ENCODE data around the gene LCN12. TPM values are rescaled to one million over a fixed set of nuclear protein-coding genes. Genes with fewer than 3 reads are reported as not detected.

The LCN12 gene
- total RNA-seq, 3 donors from 2014 or later, result 1.8 to 5.6 TPM; not detected in 1

GRCh38 chr9:136977649-136978072 lies 25.6 kb downstream of the LCN12 start:
- no peak for TF ChIP-seq POLR2A (IDR thresholded peaks at IDR 0.05)
- TF ChIP-seq CTCF (IDR thresholded peaks at IDR 0.05), result no peak
- no peak for TF ChIP-seq POLR2AphosphoS5 (IDR thresholded peaks at IDR 0.05)
- Histone ChIP-seq H3K36me3 (no peaks in the 10 kb centered on the region), H3K4me1 (no peaks in the 10 kb centered on the region), H3K27me3 (no peaks in the 10 kb centered on the region), H3K27ac (peak overlapping the region; percentile 7 to 50), H3K9me3 (no peaks in the 10 kb centered on the region), H3K4me3 (peak overlapping the region; percentile 35 to 72 (median 57))
- no peak for DNase-seq (ENCODE audit: low spot score in 2 of 2)
- intact Hi-C loops (cut with DNase I; ENCODE audit: low total_unique reads), result no loop called here

- no peak for TF ChIP-seq CTCF (IDR thresholded peaks at IDR 0.05)
- no peak for TF ChIP-seq POLR2A (IDR thresholded peaks at IDR 0.05)
- TF ChIP-seq POLR2AphosphoS5 (IDR thresholded peaks at IDR 0.05), result no peak
- Histone ChIP-seq H3K27me3 (peaks cover 0 to 3% of the 10 kb centered on the region in 2 donors), H3K27ac (peak overlapping the region; percentile 7 to 50), H3K9me3 (no peaks in the 10 kb centered on the region), H3K4me3 (peak overlapping the region; percentile 35 to 72 (median 57)), H3K36me3 (no peaks in the 10 kb centered on the region), H3K4me1 (no peaks in the 10 kb centered on the region)
- DNase-seq (ENCODE audit: low spot score in 2 of 2), result peak; percentile 40 to 63
- intact Hi-C loops (cut with DNase I; ENCODE audit: low total_unique reads), result no loop called here
These were observed 26.2 kb downstream of the LCN12 start for GRCh38 chr9:136978073-136978864.

GRCh38 chr9:136978865-136979544 lies 26.9 kb downstream of the LCN12 start:
- Histone ChIP-seq H3K36me3 (no peaks in the 10 kb centered on the region), H3K9me3 (no peaks in the 10 kb centered on the region), H3K4me3 (no peak overlapping the region), H3K27ac (no peak overlapping the region), H3K27me3 (peaks cover 0 to 9% of the 10 kb centered on the region in 2 donors), H3K4me1 (no peaks in the 10 kb centered on the region)
- no peak for DNase-seq (ENCODE audit: low spot score in 2 of 2)
- TF ChIP-seq CTCF (IDR thresholded peaks at IDR 0.05), result no peak
- no peak for TF ChIP-seq POLR2A (IDR thresholded peaks at IDR 0.05)
- TF ChIP-seq POLR2AphosphoS5 (IDR thresholded peaks at IDR 0.05), result no peak
- intact Hi-C loops (cut with DNase I; ENCODE audit: low total_unique reads), result no loop called here

GRCh38 chr9:136979769-136980587 lies 27.9 kb downstream of the LCN12 start:
- Histone ChIP-seq H3K36me3 (no peaks in the 10 kb centered on the region), H3K4me3 (no peak overlapping the region), H3K4me1 (no peaks in the 10 kb centered on the region), H3K27me3 (peaks cover 6 to 19% of the 10 kb centered on the region in 2 donors), H3K27ac (no peak overlapping the region), H3K9me3 (no peaks in the 10 kb centered on the region)
- no peak for DNase-seq (ENCODE audit: low spot score in 2 of 2)
- intact Hi-C loops (cut with DNase I; ENCODE audit: low total_unique reads), result no loop called here
- TF ChIP-seq POLR2A (IDR thresholded peaks at IDR 0.05) (no peak), CTCF (IDR thresholded peaks at IDR 0.05) (no peak), POLR2AphosphoS5 (IDR thresholded peaks at IDR 0.05) (no peak)
